HG02610 (cell line): Measurements from ENCODE around the gene FNDC3B.
A peak's percentile ranks its signal among the peaks of the same experiment; 100 is the strongest.

ENCODE experiments used
- ATAC-seq: cut with Tn5 transposase; IDR thresholded peaks from one replicate; pipeline ENCODE4 v1.9.1; 2021; ENCODE audit warnings: mild to moderate bottlenecking, moderate library complexity; ENCODE audit not compliant: unreplicated experiment

Gene FNDC3B

DNA sequence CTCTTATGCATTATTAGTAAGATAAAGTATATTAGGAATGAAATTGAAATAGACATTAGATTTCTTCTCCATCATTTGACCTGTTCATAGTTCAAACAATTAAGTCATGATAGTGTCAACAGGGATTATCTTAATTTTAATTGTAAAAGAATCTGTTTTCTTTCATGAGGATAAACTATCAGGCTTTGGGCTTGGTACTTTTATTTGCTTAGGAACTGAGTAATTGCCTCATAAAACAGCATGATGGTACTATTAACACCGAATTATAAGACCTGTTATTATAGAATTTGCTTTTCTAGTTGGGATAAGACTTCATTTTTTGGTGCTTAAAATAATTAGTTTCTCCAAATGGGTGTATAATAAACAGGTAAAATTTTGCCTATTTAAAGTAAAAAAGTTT lies 71.8 kb downstream of the FNDC3B start:
- ATAC-seq: no peak

- ATAC-seq: no peak
Observed at GRCh38 chr3:172112078-172112733, 72.8 kb downstream of the FNDC3B start.

- ATAC-seq: no peak
Observed at GRCh38 chr3:172112734-172113120, 73.3 kb downstream of the FNDC3B start.

DNA sequence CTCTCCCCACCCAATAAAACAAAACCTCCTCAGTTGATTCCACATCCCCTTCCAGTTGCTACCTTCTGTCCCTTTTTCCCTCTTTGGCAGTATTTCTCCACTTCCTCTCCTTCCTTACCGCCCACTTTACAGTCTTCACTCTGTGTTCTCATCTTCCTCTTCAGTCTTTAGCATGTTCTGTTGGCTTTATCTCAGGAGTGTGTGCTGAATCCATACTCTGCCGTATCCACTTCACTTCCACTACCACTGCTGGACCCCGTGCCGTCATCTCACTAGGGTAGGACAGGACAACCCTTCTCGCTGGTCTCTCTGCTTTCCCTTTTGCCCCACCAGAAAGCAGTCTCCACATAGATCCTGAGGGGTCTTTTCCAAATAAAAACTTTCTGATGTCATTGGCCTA lies 74.3 kb downstream of the FNDC3B start:
- ATAC-seq: no peak

DNA sequence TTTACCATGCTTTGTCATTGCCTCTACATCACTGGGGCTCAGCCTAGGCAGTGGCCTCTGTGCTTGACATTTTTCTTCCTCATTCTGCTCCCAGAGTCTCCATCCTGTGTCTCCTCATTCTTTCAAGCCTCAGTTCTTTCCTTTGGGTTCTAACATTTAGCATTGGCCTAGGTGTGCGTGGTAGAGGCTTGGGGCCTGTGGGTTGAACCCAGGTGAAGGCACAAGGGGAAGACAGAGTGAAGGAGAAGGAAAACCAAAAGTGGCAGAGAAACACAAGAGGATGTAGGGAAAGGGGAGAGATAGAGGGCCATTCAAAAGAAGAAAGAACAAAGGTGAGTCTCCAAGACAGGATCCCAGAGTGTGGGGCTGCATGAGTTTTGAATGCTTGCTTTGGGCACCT lies 75.7 kb downstream of the FNDC3B start:
- no peak for ATAC-seq

- ATAC-seq: no peak
Observed at GRCh38 chr3:172115787-172116186, 76.4 kb downstream of the FNDC3B start.

GRCh38 chr3:172118019-172118418 lies 78.6 kb downstream of the FNDC3B start:
- ATAC-seq: no peak

DNA sequence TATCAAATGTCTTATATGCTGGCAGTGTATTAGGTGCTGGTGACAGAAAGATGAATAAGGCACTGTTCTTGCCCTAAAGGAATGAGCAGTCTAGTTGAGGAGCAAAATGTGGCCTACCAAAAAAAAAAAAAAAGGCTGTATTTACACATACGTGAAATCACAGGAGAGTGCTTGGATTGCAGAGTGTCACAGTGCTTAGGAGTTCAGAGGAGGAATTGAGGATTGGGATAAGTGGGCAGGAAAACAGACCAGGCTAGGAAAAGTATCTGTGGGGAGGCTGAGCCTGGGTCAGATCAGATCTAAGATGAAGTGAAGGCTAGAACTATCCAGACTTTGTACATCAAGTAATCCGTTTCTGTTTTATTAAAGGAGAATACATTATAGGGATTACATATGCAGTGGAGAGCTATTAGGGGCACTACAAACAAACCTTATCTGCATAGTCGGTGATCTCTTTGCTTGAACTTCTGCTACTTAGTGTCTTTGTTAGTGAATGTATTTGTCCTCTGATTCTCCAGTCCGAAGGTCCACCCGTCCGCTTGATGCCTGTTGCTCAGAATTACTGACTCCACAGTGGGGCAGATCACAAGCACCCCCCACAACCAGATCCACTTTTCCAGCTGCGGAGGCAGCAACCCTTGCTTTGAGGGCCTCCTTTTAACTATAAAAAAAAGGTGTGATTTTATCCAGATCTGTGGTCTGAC lies 80.0 kb downstream of the FNDC3B start:
- ATAC-seq: no peak

GRCh38 chr3:172120912-172121311 lies 81.5 kb downstream of the FNDC3B start:
- ATAC-seq: no peak

DNA sequence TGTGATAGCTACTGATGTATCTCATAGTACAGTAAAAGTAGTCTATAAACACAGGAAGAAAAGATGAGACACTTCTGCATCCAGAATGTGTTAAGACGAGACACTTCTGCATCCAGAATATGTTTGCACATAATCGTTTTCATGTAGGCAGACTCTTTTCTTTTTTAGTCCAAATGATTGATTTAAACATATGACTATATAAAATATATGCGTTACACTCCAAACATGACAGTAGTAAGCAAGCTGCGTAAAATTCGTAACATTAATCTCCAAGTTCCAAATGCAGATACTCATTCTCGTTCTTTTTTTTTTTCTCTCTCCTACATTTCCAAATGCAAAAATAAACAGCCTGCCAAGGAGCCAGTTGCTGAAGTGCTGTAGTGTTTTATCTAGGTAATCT lies 82.6 kb downstream of the FNDC3B start:
- ATAC-seq: no peak

GRCh38 chr3:172124271-172124670 lies 84.9 kb downstream of the FNDC3B start:
- no peak for ATAC-seq

DNA sequence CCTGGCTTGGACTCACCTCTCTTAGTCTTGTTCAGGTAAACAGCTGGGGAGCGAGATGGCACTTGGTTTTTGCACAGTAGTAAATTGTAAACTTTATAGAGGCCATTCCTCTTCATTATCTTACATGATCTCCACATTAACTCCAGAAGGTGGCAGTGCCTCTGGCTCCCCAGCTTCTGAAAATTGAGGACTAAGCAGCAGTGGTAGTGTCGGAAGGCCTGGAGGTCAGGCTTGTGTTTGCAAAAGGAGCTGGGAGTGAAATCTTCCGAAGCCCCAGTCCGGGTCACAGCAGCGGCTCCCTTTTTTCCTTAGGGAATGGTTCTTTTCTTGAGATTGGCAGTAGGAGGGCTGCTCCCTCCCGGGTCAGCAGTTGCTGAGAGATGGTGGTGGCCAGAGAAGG lies 85.7 kb downstream of the FNDC3B start:
- no peak for ATAC-seq

DNA sequence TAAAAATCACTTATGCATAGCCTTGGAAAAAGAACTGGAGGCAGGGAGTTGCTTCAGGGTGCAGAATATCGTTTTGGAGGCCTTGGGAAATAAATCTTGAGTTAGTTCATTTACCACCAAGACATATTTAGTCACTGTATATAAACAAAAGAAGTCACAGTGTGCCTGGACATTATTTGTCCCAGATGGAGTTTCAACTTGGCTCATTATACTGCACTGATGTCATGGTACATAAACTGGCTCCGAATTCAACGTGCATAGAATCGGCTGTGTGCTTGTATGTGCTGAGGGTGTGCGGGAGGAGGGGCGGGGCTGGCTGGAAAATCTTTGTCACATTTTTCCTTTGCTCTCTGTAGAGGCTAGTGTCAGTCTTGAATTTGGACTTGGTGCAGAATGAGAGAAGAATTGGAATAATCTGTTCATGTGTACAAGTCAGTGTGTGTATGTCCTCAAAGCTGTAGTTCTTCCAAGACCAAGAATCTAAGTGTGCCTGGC lies 86.6 kb downstream of the FNDC3B start:
- no peak for ATAC-seq

DNA sequence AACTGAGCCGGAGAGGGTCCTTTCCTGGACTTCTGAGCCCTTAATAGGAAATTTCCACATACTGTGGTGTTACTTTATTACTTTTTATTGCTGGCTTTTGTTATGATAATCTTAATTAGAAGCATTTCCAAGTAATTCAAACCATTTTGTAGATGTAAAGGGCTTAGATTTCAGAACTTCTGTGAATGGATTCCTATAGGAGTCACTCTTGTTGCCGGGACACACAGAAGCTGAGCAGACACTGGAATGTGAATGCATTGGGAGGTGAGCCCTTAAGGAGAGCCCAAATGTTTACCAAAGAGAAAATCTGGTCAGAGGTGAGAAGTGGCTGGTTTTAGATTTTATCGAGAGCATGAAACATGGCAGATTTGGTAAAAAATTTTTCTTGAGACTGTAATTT lies 87.4 kb downstream of the FNDC3B start:
- no peak for ATAC-seq

DNA sequence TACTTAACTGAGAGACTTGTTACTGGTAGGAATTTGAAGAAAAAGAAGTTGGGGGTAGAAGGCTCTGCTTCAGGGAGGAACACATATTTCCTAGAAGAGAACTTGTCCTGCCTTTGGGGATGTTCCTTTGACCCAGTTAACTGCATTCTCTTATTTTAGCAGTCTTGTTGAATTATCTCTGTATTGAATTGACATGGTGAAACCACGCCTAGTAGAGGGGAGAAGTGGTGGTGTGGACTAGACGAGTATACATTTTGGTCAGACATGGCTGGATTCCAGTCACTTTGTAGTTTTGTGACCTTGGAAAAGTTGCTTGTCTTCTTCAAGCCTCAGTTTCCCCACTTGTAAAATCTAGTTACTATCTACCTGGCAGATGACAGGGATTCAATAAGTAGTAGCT lies 87.8 kb downstream of the FNDC3B start:
- ATAC-seq: no peak

GRCh38 chr3:172127929-172128580 lies 88.7 kb downstream of the FNDC3B start:
- ATAC-seq: no peak

- no peak for ATAC-seq
Observed at GRCh38 chr3:172128858-172129257, 89.5 kb downstream of the FNDC3B start.

GRCh38 chr3:172129498-172129849 lies 90.1 kb downstream of the FNDC3B start:
- no peak for ATAC-seq

GRCh38 chr3:172129850-172130716 lies 90.7 kb downstream of the FNDC3B start:
- peak; percentile 45 for ATAC-seq

- no peak for ATAC-seq
Observed at GRCh38 chr3:172130717-172131050, 91.3 kb downstream of the FNDC3B start.

DNA sequence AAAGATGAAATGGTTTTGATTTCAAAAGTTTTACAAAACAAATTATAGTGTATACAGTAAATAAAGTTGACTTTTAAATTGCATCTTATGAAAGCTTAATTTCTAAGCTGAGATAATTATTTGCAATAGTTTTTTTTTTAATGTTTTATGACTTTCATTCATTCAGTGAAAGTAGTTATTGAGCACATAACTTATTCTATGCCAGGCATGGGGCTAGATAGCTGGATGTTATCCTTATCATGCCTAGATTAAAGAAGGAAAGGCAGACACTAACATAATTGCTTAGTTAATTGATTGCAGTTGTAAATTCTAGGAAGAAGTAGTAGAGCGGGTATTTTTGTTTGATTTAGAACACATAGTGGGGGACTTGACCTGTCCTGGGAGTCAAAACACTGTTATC lies 92.4 kb downstream of the FNDC3B start:
- no peak for ATAC-seq
